Eye (tissue), 1 donor: Measurements from ENCODE around the gene GMEB1.
A peak's percentile ranks its signal among the peaks of the same experiment; 100 is the strongest.
"Not testable (repeated sequence)": the region's sequence is repeated elsewhere in the genome, so short reads cannot be mapped to it uniquely, and the experiment has no call there.

Source experiments
- DNase-seq: peaks from one replicate; pipeline ENCODE4 v3.0.0-alpha.2; 2015

The GMEB1 gene

GRCh38 chr1:28675924-28676257 lies 7.3 kb downstream of the GMEB1 start:
- no peak for DNase-seq

- DNase-seq = no peak
Observed at GRCh38 chr1:28680151-28680550, 11.6 kb downstream of the GMEB1 start.

DNA sequence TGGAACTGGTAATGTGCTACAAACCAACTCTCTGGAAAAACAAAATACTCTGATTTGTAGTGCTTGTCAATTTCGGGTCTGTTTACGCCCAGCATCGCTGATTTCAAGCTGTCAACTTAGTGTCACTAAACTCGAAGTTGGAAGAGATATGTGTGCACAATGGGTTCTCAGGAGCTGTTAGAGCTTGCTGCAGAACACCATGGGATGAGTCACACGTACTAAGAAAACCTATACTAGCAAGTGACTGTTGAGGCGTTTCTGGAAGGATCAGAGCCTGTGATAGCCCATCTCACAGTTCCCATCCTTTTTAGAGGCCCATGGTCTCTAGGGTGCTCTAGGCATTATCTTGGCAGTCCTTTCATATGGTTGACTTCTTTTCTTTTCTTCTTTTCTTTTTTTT lies 14.3 kb downstream of the GMEB1 start:
- no peak for DNase-seq

- DNase-seq = no peak
Observed at GRCh38 chr1:28684937-28685336, 16.4 kb downstream of the GMEB1 start.

DNA sequence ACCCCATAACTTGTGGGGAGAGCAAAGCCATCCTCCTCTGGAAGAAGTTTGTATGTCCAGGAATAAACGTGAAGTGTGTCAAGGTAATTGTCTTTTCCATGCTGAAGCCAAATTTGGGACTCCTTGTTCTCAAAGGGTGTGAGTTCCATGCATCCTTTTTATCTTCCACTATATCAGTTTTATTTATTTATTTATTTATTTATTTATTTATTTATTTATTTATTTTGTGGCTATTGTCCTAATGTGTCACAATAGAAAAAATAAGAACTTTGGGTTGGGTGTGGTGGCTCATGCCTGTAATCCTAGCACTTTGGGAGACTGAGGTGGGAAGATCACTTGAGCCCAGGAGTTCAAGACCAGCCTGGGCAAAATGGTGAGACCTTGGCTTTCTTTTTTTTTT lies 23.0 kb downstream of the GMEB1 start:
- DNase-seq = not testable (repeated sequence)

DNA sequence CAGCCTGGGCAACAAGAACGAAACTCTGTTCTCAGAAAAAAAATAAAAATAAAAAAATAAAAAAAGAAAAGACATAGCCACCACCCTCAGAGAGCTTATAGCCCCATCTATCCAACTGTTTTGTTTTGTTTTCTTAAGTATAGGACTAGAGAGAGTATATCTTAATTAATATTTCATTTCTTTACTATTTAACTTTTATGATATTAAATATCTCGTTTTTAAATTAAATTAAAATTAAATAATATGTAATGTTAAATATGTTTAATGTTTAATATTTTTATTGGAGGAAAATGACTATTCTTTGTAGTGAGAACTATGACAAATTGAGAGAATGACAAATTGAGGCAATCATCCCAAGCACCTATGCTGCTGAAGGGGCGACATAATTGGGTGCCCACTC lies 35.0 kb downstream of the GMEB1 start:
- no peak for DNase-seq

DNA sequence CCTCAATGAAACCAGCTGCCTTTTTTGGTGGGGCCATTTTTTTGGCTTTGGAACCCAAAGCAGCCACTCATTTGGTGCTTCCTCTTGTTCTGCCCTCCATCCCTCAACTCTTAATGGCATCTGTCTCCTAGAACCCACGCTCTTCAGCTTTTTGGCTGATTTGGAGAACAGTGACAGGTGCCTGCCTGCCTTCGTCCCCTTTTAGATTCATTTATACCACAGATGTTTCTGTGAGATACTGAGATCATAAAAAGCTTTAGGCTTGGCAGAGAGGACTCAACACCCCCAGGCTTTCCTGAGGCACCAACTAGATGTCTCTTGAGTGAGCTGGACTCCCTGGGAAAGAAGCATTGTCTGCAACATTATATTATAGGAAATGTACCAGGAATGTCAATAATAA lies 47.8 kb downstream of the GMEB1 start:
- no peak for DNase-seq

DNA sequence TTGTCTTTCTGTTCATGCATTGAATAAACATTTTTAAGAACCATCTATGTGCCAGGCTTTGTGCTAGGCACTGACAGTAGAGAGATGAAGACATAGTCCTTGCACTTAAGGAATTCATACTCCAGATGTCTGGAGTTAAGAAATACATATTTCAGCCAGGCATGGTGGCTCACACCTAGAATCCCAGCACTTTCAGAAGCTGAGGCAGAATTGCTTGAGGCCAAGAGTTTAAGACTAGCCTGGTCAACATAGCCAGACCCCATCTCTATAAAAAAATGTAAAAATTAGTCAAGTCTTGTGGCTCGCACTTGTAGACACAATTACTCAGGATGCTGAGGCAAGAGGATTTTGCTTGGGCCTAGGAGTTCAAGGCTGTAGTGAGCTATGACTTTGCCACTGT lies 49.6 kb downstream of the GMEB1 start:
- DNase-seq = no peak

- no peak for DNase-seq
Observed at GRCh38 chr1:28718586-28719331, 50.2 kb downstream of the GMEB1 start.

GRCh38 chr1:28719332-28719619 lies 50.7 kb downstream of the GMEB1 start:
- DNase-seq = no peak

GRCh38 chr1:28720376-28720775 lies 51.8 kb downstream of the GMEB1 start:
- no peak for DNase-seq

DNA sequence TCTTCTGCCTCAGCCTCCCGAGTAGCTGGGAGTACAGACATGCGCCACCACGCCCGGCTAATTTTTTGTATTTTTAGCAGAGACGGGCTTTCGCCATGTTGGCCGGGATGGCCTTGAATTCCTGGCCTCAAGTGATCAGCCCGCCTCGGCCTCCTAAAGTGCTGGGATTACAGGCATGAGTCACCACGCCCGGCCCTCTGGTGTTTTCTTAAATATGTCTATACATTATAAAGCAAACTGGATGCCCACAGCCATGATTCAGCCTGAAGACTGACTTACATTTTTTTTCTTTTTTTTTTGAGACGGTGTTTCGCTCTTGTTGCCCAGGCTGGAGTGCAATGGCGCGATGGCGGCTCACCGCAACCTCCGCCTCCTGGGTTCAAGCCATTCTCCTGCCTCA lies 53.3 kb downstream of the GMEB1 start:
- not testable (repeated sequence) for DNase-seq

DNA sequence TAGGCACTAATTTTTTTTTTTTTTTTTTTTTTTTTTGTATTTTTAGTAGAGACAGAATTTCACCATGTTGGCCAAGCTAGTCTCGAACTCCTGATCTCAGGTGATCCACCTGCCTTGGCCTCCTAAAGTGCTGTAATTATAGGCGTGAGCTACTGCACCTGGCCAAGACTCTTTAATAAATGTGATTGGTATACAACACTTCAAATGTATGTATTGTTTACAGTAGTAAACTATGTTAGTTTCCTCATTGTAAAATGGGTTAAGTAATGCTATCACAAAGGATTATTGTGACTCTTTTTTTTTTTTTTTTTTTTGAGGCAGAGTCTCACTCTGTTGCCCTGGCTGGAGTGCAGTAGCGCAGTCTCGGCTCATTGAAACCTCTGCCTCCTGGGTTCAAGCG lies 56.8 kb downstream of the GMEB1 start:
- DNase-seq = not testable (repeated sequence)

- no peak for DNase-seq
Observed at GRCh38 chr1:28735961-28736449, 67.4 kb downstream of the GMEB1 start.

GRCh38 chr1:28736450-28737306 lies 68.1 kb downstream of the GMEB1 start, which contains the start of gene YTHDF2:
TSS of gene YTHDF2 (plus strand) at chr1:28736940. CDS start at chr1:28737121, 181 bp downstream.
- peak; percentile 99 for DNase-seq

DNA sequence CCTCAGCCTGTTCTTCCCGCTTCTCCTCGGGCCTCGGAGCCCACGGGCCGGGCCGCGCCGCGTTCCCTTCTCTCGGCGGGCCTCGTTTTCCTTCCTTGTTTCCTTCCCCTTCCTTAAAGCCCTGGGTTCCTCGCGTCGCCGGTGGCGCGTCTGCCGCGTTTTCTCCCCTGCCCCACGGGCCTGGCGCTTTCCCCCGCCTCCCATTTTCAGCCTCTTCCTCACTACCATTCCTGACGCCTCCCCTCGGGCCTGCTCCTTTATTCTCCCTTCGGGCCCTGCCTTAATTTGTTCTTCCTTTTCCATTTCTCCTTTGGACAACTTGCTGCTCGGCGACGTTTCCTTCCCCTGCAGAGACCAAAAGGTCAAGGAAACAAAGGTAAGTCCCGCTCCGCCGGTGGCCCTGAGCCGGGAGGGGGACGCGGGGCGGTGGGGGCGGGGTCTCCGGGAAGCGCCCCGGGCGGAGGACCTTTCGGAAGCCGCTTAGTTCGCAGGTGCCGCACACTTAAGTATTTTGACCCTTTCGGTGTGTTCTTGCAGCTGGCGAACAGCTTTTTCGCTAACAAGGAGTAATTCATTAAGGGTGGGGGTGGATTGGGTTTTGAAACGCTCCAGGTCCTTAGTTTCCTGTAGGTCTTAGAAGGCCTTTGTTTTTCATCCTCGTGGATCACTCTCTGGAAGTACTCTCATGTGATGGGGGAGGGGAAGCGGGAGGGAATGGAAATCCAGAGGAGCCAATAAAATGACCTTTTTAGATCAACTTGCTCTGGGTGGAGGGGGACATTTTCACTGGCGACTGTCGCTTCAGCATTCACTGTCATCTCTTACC lies 68.9 kb downstream of the GMEB1 start:
- peak; percentile 83 for DNase-seq

DNA sequence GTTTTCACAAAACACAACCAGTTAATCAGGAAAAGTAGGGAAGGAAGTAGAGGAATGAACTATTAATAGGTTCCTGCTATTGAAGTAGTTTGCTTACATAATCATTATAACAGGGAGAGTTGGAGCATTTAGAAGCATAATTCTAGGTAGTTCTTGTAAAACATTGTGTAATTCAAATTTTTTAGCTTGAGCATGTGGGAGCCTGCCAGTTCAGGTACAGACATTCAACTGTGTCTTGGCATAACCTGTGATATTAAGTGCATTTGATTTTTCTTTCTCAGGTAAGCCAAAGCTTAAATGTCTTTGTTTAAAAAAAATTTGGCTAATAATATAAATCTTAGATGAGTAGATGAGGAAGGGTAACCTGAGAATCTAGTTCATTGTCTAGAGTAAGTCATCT lies 71.5 kb downstream of the GMEB1 start:
- DNase-seq = no peak

DNA sequence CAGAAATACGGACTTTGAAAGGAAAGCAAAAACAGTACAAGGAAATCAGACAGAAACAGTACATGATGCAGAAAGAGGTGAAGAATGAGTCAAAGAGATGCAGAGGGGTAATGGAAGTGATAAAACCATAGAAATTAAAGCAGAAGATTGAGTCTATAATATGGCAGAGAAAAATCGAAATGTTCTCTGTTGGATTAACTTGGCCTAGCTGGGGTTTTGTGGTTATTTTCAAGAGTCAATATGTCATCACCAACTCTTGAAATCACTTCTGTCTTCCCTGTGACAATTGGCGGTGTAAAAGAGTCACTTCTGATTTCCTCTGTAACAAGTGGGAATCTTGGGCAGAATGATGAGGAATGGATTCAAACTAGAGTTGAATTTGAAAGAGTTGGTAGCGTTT lies 75.6 kb downstream of the GMEB1 start:
- no peak for DNase-seq

DNA sequence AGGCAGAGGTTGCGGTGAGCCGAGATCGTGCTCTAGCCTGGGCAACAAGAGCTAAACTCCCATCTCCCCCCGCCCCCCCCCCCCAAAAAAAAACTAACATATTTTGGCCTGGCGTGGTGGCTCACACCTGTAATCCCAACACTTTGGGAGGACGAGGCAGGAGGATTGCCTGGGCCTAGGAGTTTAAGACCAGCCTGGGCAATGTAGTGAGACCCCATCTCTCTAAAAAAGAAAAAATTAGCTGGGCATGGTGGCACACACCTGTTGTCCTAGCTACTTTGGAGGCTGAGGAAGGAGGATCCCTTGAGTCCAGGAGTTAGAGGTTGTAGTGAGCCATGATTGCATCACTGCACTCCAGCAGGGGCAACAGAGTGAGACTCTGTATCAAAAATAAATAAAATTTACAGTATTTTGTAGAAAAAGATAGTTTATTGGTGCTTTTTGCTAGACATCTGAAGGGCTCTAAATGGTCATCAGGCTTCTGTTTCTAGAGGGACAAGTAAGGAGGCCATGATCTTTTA lies 77.1 kb downstream of the GMEB1 start:
- no peak for DNase-seq

DNA sequence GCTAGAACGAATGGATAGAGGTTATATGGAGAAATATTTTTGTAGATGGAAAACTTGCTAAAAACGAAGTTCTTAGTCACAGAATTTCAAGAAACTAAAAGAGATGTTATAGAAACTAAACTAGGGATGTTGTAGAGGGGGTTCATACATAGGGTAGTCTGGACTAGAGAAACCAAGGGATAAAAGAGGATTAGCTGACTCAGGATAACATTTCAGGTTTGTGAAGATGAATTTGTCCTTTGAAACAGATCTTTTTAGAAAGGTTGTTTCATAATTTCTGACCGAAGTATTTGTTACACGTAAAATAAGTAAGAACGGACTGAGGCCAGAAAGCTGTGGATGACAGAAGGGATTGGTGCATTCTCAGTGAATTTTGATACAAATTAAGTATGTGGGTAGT lies 81.7 kb downstream of the GMEB1 start:
- DNase-seq = no peak

GRCh38 chr1:28750771-28751294 lies 82.2 kb downstream of the GMEB1 start:
- not testable (repeated sequence) for DNase-seq

DNA sequence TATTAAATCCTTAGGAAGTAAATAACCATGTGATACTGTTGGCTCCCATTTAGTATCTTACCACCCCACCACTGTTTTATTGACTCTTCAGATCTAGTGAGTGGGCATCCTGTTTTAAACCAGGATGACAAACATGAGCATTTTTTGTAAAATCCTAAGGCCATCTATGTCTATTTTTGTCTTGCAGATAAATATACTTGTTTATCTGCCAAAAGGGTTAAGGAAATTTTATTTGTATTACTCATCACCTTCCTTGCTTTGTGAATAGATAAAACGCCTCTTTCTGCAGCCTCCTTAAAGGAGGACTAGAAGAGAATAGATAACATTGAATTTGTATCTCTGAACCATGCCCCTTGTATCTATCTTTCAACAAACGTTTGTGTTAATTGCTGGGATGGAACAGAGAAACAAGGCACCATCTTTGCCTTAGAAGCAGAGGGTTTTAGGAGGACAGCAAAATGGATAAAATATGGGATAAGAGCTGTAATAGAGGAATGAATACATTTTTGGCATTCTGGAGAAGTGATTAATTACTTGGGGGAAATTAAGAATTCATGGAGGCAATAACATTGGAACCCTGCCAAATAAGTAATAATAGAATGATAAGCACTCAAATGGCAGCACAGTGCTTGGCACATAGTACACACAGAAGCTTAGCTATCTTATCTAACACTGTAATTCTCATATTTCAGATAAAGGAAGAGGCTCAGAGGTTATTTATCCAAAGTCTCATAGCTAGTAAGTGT lies 82.9 kb downstream of the GMEB1 start:
- no peak for DNase-seq
